IPS DF 4.7 (cell line): ENCODE data around the gene TUT7.
A peak's percentile ranks its signal among the peaks of the same experiment; 100 is the strongest.
"Not testable (repeated sequence)": the region's sequence is repeated elsewhere in the genome, so short reads cannot be mapped to it uniquely, and the experiment has no call there.

Source experiments
- DNase-seq: peaks from one replicate; pipeline ENCODE4 v3.0.0-alpha.2; 2013; ENCODE audit warnings: low spot score; ENCODE audit errors: extremely low read depth

Gene TUT7

GRCh38 chr9:86354011-86354817 lies at the start of gene TUT7:
Gene TUT7 (minus strand): TSS chr9:86354410. CDS start chr9:86353199, 1,211 bp downstream.
- DNase-seq: peak; percentile 56

- DNase-seq: no peak
Observed at GRCh38 chr9:86402591-86402990, 48.4 kb upstream of the TUT7 start.

GRCh38 chr9:86396412-86396811 lies 42.2 kb upstream of the TUT7 start:
- DNase-seq: no peak

GRCh38 chr9:86390184-86390583 lies 36.0 kb upstream of the TUT7 start:
- not testable (repeated sequence) for DNase-seq

- no peak for DNase-seq
Observed at GRCh38 chr9:86389628-86390027, 35.4 kb upstream of the TUT7 start.

GRCh38 chr9:86387376-86387775 lies 33.2 kb upstream of the TUT7 start:
- no peak for DNase-seq

GRCh38 chr9:86383000-86383399 lies 28.8 kb upstream of the TUT7 start:
- not testable (repeated sequence) for DNase-seq

- no peak for DNase-seq
Observed at GRCh38 chr9:86376016-86376415, 21.8 kb upstream of the TUT7 start.

- no peak for DNase-seq
Observed at GRCh38 chr9:86369810-86370209, 15.6 kb upstream of the TUT7 start.

- no peak for DNase-seq
Observed at GRCh38 chr9:86368871-86369521, 14.8 kb upstream of the TUT7 start.

GRCh38 chr9:86361176-86361575 lies 7.0 kb upstream of the TUT7 start:
- no peak for DNase-seq

- no peak for DNase-seq
Observed at GRCh38 chr9:86359151-86359879, 5.1 kb upstream of the TUT7 start.

- DNase-seq: no peak
Observed at GRCh38 chr9:86356871-86357866, 3.0 kb upstream of the TUT7 start.

- DNase-seq: no peak
Observed at GRCh38 chr9:86355814-86356213, 1.6 kb upstream of the TUT7 start.

GRCh38 chr9:86354818-86355309 lies 654 bp upstream of the TUT7 start:
- no peak for DNase-seq

GRCh38 chr9:86353655-86354010 lies 577 bp downstream of the TUT7 start:
- no peak for DNase-seq

- no peak for DNase-seq
Observed at GRCh38 chr9:86352440-86353077, 1.7 kb downstream of the TUT7 start.

GRCh38 chr9:86351880-86352279 lies 2.3 kb downstream of the TUT7 start:
- no peak for DNase-seq

GRCh38 chr9:86350006-86350760 lies 4.0 kb downstream of the TUT7 start:
- DNase-seq: no peak

GRCh38 chr9:86349271-86349670 lies 4.9 kb downstream of the TUT7 start:
- DNase-seq: no peak
